Breast epithelium (tissue), 3 donors: ENCODE results near the gene TRPV2.

Experiments used
- POLR2A ChIP-seq: fragments of 450-650 bp; IDR thresholded peaks from one replicate; pipeline ENCODE4 v1.6.1; 2016; ENCODE audit warnings: antibody characterized with exemption, mild to moderate bottlenecking, moderate library complexity
- POLR2AphosphoS5 ChIP-seq, 3 donors: sonication (generic); formaldehyde crosslinking; IDR thresholded peaks; one replicate each; pipeline ENCODE4 v1.6.1; 2017; ENCODE audit warnings: antibody characterized with exemption in 3 of 3
- TF ChIP-seq, protein P1 (sequence below), 3 donors: fragments of 450-650 bp; IDR thresholded peaks; one replicate each; pipeline ENCODE4 v1.5.1; 2016 to 2017; ENCODE audit warnings: antibody characterized with exemption in 3 of 3, mild to moderate bottlenecking in 3 of 3, moderate library complexity in 3 of 3

DNA sequence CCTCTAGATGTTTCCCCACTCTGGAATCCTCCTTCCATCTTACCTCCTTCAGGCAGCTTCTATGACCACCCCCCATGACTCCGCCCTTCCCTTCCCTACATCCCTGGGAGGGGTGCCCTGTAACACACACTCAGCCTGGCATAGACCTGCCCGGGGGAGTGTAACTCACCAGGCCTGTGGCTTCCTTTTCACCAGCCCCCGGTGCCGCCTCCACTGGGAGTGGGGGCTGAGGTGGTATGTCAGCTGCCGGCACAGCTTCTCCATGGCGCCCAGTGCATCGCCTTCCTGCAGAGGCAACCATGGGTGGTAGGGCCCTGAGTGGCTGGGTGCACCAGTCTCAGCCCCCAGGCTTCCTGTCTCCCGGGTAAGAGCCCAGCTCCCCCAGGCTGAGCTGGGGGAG, 32.3 kb downstream of the TRPV2 start:
- TF ChIP-seq POLR2A (no peak), POLR2AphosphoS5 (IDR thresholded peaks at IDR 0.05) (no peak)
- TF ChIP-seq, protein P1, sequence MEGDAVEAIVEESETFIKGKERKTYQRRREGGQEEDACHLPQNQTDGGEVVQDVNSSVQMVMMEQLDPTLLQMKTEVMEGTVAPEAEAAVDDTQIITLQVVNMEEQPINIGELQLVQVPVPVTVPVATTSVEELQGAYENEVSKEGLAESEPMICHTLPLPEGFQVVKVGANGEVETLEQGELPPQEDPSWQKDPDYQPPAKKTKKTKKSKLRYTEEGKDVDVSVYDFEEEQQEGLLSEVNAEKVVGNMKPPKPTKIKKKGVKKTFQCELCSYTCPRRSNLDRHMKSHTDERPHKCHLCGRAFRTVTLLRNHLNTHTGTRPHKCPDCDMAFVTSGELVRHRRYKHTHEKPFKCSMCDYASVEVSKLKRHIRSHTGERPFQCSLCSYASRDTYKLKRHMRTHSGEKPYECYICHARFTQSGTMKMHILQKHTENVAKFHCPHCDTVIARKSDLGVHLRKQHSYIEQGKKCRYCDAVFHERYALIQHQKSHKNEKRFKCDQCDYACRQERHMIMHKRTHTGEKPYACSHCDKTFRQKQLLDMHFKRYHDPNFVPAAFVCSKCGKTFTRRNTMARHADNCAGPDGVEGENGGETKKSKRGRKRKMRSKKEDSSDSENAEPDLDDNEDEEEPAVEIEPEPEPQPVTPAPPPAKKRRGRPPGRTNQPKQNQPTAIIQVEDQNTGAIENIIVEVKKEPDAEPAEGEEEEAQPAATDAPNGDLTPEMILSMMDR (IDR thresholded peaks at IDR 0.05): no peak
